Body of pancreas (tissue), 4 donors: ENCODE data around the gene CHRDL2.

ENCODE experiments used
- POLR2A ChIP-seq, 3 donors: fragments of 450-650 bp; IDR thresholded peaks; one replicate each; pipeline ENCODE4 v1.6.1; 2016; ENCODE audit warnings: antibody characterized with exemption in 3 of 3, mild to moderate bottlenecking in 2 of 3
- TF ChIP-seq, protein P1 (sequence below), 7 experiments: fragments of 450-650 bp in 4 of 7; fragments of 200-600 bp in 3 of 7; sonication (generic) in 3 of 7; IDR thresholded peaks; one replicate each; pipeline ENCODE4 v1.5.1; 2016 to 2019; ENCODE audit warnings: antibody characterized with exemption in 7 of 7

- TF ChIP-seq, protein P1, sequence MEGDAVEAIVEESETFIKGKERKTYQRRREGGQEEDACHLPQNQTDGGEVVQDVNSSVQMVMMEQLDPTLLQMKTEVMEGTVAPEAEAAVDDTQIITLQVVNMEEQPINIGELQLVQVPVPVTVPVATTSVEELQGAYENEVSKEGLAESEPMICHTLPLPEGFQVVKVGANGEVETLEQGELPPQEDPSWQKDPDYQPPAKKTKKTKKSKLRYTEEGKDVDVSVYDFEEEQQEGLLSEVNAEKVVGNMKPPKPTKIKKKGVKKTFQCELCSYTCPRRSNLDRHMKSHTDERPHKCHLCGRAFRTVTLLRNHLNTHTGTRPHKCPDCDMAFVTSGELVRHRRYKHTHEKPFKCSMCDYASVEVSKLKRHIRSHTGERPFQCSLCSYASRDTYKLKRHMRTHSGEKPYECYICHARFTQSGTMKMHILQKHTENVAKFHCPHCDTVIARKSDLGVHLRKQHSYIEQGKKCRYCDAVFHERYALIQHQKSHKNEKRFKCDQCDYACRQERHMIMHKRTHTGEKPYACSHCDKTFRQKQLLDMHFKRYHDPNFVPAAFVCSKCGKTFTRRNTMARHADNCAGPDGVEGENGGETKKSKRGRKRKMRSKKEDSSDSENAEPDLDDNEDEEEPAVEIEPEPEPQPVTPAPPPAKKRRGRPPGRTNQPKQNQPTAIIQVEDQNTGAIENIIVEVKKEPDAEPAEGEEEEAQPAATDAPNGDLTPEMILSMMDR (IDR thresholded peaks at IDR 0.05) = no peak
- no peak for TF ChIP-seq POLR2A (IDR thresholded peaks at IDR 0.05)
These were observed 33.5 kb downstream of the CHRDL2 start for GRCh38 chr11:74697722-74698121.
